HuH-7.5 (cell line): Measurements from ENCODE around the gene AJUBA.

ENCODE experiments used
- DNase-seq: peaks from one replicate; pipeline ENCODE4 v3.0.0; 2011; ENCODE audit warnings: low spot score

The AJUBA gene

GRCh38 chr14:22935156-22935555, 47.2 kb downstream of the AJUBA start:
- no peak for DNase-seq

DNA sequence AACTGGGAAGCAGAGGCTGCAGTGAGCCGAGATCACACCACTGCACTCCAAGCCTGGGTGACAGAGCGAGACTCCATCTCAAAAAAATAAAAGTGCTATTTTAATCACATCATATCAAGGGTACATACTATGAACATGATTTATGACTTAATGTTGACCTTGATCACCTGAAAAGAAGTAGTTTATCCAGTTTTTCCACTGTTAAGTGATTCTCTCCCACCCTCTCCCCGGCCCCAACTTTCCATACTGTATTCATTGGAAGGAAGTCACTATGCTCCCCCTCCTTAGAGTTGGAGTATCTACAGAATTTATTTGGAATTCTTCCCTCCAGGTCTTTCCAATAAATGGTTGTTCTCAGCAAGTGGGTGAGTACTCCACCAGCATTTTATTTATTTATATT, 50.2 kb downstream of the AJUBA start:
- no peak for DNase-seq

- no peak for DNase-seq
These were observed 52.4 kb downstream of the AJUBA start for GRCh38 chr14:22929961-22930364.

- peak; percentile 93 for DNase-seq
These were observed 53.0 kb downstream of the AJUBA start, which contains the start of gene PRMT5 for GRCh38 chr14:22929104-22929960. PRMT5 (minus strand) TSS chr14:22929376; CDS start chr14:22929361, 15 bp downstream.

DNA sequence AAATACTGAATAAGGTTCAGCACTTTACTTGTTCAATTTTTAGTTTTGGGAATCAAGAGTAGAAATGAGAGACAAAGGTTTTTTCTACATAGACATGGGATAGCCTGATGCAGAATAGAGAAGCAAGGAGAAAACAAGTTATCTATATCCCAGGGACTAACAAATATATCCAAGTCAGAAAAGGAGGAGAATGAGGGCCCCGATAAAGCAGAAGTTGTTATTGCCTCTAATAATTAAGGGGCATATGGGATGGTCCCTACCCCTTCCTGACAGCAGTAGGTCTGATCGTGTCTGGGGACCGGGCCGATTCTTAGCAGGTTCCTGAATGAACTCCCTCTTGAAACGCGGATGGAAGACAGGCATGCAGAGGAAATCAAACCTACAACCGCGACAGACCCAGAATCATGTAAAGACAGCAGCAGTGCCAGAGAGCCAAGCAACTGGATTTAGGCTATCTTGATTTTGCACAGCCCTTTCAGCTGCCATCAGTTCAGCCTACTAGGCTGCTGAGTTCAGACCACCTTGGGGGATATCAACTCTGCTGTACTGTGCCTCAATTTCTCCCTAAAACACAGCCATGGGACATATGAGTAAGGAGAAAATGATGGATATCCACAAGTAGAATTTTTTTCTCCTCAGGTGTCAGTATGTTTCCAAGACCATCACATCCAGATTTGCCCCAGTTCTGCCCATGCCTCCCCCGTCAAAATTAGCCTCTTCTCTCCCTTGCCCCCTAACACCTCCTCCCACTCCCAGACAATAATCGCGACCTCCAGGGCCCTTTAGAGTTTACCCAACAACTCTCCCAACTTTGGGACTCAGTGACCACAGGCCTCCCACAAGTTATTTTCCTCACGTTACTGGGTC, 53.9 kb downstream of the AJUBA start:
- DNase-seq: no peak

GRCh38 chr14:22926316-22926715, 56.0 kb downstream of the AJUBA start:
- no peak for DNase-seq

- no peak for DNase-seq
These were observed 56.8 kb downstream of the AJUBA start for GRCh38 chr14:22925513-22925912.

- DNase-seq: no peak
These were observed 58.6 kb downstream of the AJUBA start for GRCh38 chr14:22923746-22924145.

DNA sequence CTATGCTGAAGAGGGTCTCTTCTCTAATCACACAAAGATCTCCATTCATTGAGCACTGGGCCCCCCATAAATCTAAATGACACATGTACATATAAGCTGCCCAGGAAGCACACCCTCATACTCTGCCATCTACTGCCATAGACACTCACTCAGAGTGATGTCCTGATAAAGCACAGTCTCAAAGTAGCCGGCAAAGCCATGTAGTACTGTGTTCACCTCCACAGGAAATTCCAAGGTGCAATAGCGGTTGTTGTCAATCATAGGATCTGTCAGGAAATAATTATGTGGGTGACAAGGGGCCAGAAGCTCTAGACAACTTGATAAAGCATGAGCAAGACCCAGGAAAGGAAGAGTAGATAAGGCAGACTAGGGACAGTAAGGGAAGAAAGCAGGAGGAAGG, 60.1 kb downstream of the AJUBA start:
- DNase-seq: no peak
